ENCODE results near the gene ZNF385B.
"Not testable (repeated sequence)": the region's sequence is repeated elsewhere in the genome, so short reads cannot be mapped to it uniquely, and the experiment has no call there.

DNA sequence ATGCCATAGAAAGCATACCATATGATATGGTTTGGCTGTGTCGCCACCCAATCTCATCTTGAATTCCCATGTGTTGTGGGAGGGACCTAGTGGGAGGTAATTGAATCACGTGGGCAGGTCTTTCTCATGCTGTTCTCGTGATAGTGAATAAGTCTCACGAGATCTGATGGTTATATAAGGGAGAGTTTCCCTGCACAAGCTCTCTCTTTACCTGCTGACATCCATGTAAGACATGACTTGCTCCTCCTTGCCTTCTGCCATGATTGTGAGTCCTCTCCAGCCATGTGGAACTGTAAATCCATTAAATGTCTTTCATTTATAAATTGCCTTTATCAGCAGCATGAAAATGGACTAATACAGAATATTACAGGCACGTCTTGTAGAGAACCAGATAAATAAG, 403.3 kb downstream of the ZNF385B start:
- TF ChIP-seq POLR2A (IDR thresholded peaks at IDR 0.05), result not testable (repeated sequence)
- TF ChIP-seq, protein P1, sequence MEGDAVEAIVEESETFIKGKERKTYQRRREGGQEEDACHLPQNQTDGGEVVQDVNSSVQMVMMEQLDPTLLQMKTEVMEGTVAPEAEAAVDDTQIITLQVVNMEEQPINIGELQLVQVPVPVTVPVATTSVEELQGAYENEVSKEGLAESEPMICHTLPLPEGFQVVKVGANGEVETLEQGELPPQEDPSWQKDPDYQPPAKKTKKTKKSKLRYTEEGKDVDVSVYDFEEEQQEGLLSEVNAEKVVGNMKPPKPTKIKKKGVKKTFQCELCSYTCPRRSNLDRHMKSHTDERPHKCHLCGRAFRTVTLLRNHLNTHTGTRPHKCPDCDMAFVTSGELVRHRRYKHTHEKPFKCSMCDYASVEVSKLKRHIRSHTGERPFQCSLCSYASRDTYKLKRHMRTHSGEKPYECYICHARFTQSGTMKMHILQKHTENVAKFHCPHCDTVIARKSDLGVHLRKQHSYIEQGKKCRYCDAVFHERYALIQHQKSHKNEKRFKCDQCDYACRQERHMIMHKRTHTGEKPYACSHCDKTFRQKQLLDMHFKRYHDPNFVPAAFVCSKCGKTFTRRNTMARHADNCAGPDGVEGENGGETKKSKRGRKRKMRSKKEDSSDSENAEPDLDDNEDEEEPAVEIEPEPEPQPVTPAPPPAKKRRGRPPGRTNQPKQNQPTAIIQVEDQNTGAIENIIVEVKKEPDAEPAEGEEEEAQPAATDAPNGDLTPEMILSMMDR (IDR thresholded peaks at IDR 0.05 in 4 of 5, conservative IDR thresholded peaks at IDR 0.05 in 1 of 5), result not testable (repeated sequence)
